IMR-90 (cell line): ENCODE data around the gene OR1M1. TPM values are rescaled to one million over a fixed set of nuclear protein-coding genes. Genes with fewer than 3 reads are reported as not detected.

Experiments used
- ATAC-seq: fragments of 200-7000 bp; cut with Tn5 transposase; 2 replicates; pipeline ENCODE4 v1.9.1; 2020; ENCODE audit warnings: low read depth, mild to moderate bottlenecking, moderate library complexity
- BruUV-seq: library from RNA; stranded (reverse); fragments of 400-500 nt; replicated peaks from 2 replicates; lab custom pipeline; 2021; lab: Mats Ljungman, UMichigan
- CTCF ChIA-PET: fragments of 300-600 bp; formaldehyde crosslinking; extraction: SDS; loops from one replicate; lab custom pipeline; 2021; ENCODE audit warnings: antibody characterized with exemption; lab: Yijun Ruan, JAX
- POLR2A ChIA-PET: fragments of 300-600 bp; sonication (Branson Sonifier 250); formaldehyde crosslinking; loops from one replicate; lab custom pipeline; 2022; ENCODE audit warnings: antibody characterized with exemption; ENCODE audit not compliant: unreplicated experiment; lab: Charles Lee
- DNase-seq: peaks from one replicate; pipeline ENCODE4 v3.0.0; 2013
- H2AFZ ChIP-seq: replicated peaks from 2 replicates; pipeline ENCODE3; 2013; ENCODE audit warnings: low read length, mild to moderate bottlenecking; ENCODE audit not compliant: poor library complexity
- H2AK5ac ChIP-seq: 2 replicates; pipeline ENCODE4 v1.6.1; 2013; ENCODE audit warnings: low read depth, low read length, inconsistent platforms
- H2AK9ac ChIP-seq: replicated peaks from 2 replicates; pipeline ENCODE3; 2013; ENCODE audit warnings: mild to moderate bottlenecking, low read depth, low read length, moderate library complexity; ENCODE audit not compliant: poor library complexity
- H2BK120ac ChIP-seq: 2 replicates; pipeline ENCODE4 v1.6.1; 2013; ENCODE audit warnings: low read depth, low read length, inconsistent platforms
- H2BK15ac ChIP-seq: 3 replicates; pipeline ENCODE4 v1.6.1; 2013; ENCODE audit warnings: low read depth, low read length, inconsistent platforms
- H2BK20ac ChIP-seq: 2 replicates; pipeline ENCODE4 v1.6.1; 2013; ENCODE audit warnings: low read depth, mild to moderate bottlenecking, inconsistent platforms, low read length, moderate library complexity
- H2BK5ac ChIP-seq: 2 replicates; pipeline ENCODE4 v1.6.1; 2013; ENCODE audit warnings: mild to moderate bottlenecking, low read depth, low read length, inconsistent platforms; ENCODE audit not compliant: poor library complexity, severe bottlenecking
- H3K14ac ChIP-seq: replicated peaks from 2 replicates; pipeline ENCODE4 v1.6.1; 2013; ENCODE audit warnings: low read depth, low read length, inconsistent platforms
- H3K18ac ChIP-seq: 2 replicates; pipeline ENCODE4 v1.6.1; 2013; ENCODE audit warnings: low read depth, low read length, control low read depth
- H3K23ac ChIP-seq: 2 replicates; pipeline ENCODE4 v1.6.1; 2013; ENCODE audit warnings: low read depth, low read length, inconsistent platforms
- H3K27ac ChIP-seq: 2 replicates; pipeline ENCODE4 v1.5.1; 2013; ENCODE audit warnings: mild to moderate bottlenecking, control low read depth, low read length; ENCODE audit not compliant: insufficient read depth
- H3K27me3 ChIP-seq: 2 replicates; pipeline ENCODE4 v1.6.1; 2013; ENCODE audit warnings: low read length; ENCODE audit not compliant: control insufficient read depth, insufficient read depth
- H3K36me3 ChIP-seq: 2 replicates; pipeline ENCODE4 v1.6.1; 2013; ENCODE audit warnings: low read length, mixed read lengths; ENCODE audit not compliant: control insufficient read depth, insufficient read depth
- H3K4ac ChIP-seq: 2 replicates; pipeline ENCODE4 v1.6.1; 2013; ENCODE audit warnings: low read depth, low read length, inconsistent platforms
- H3K4me1 ChIP-seq: 2 replicates; pipeline ENCODE4 v1.6.1; 2013; ENCODE audit warnings: low read length, mixed read lengths; ENCODE audit not compliant: control insufficient read depth, insufficient read depth
- H3K4me2 ChIP-seq: 2 replicates; pipeline ENCODE4 v1.6.1; 2013; ENCODE audit warnings: low read depth, mild to moderate bottlenecking, control low read depth, low read length, moderate library complexity
- H3K4me3 ChIP-seq: 2 replicates; pipeline ENCODE4 v1.5.1; 2013; ENCODE audit warnings: low read depth, mild to moderate bottlenecking, control low read depth, low read length, moderate library complexity; ENCODE audit not compliant: insufficient read depth
- H3K56ac ChIP-seq: 2 replicates; pipeline ENCODE4 v1.6.1; 2013; ENCODE audit warnings: low read length, inconsistent platforms; ENCODE audit not compliant: insufficient read depth; ENCODE audit errors: extremely low read depth
- H3K79me1 ChIP-seq, 2 experiments: 2 replicates each; pipeline ENCODE4 v1.6.1; 2013; ENCODE audit warnings: low read length in 2 of 2, inconsistent platforms in 1 of 2, low read depth in 1 of 2
- H3K9ac ChIP-seq: 2 replicates; pipeline ENCODE4 v1.6.1; 2013; ENCODE audit warnings: low read depth, low read length, control low read depth
- H3K9me1 ChIP-seq: 2 replicates; pipeline ENCODE4 v1.6.1; 2013; ENCODE audit warnings: low read length, inconsistent platforms; ENCODE audit not compliant: insufficient read depth
- H3K9me3 ChIP-seq: 2 replicates; pipeline ENCODE4 v1.6.1; 2013; ENCODE audit warnings: low read length; ENCODE audit not compliant: control insufficient read depth, insufficient read depth
- H4K20me1 ChIP-seq: 2 replicates; pipeline ENCODE4 v1.6.1; 2013; ENCODE audit warnings: low read length, inconsistent platforms; ENCODE audit not compliant: insufficient read depth
- H4K5ac ChIP-seq: 2 replicates; pipeline ENCODE4 v1.6.1; 2013; ENCODE audit warnings: mild to moderate bottlenecking, low read depth, low read length, control low read depth
- H4K8ac ChIP-seq, 2 experiments: 2 replicates each; pipeline ENCODE4 v1.6.1; 2013; ENCODE audit warnings: low read depth in 2 of 2, low read length in 2 of 2, control low read depth in 1 of 2, inconsistent platforms in 1 of 2
- H4K91ac ChIP-seq: 2 replicates; pipeline ENCODE4 v1.6.1; 2013; ENCODE audit warnings: low read depth, low read length, inconsistent platforms; ENCODE audit not compliant: insufficient read depth
- BHLHE40 ChIP-seq: fragments of 150-350 bp; IDR thresholded peaks from 2 replicates; pipeline ENCODE4 v1.6.1; 2016; ENCODE audit warnings: mild to moderate bottlenecking, low read depth, low read length
- CEBPB ChIP-seq: IDR thresholded peaks from 2 replicates; pipeline ENCODE4 v1.6.1; 2012; ENCODE audit warnings: low read depth, low read length, improper control_type of control experiment
- CHD1 ChIP-seq: IDR thresholded peaks from 2 replicates; pipeline ENCODE4 v1.6.1; 2012; ENCODE audit warnings: low read depth, low read length, improper control_type of control experiment
- CTCF ChIP-seq: conservative IDR thresholded peaks from 2 replicates; pipeline ENCODE4 v1.5.1; 2012; ENCODE audit warnings: mild to moderate bottlenecking, low read depth, low read length, improper control_type of control experiment
- FOS ChIP-seq: fragments of 150-350 bp; IDR thresholded peaks from 2 replicates; pipeline ENCODE4 v1.6.1; 2016; ENCODE audit warnings: low read depth, low read length
- MAFK ChIP-seq: IDR thresholded peaks from 2 replicates; pipeline ENCODE4 v1.6.1; 2012; ENCODE audit warnings: low read depth, low read length, improper control_type of control experiment
- MAZ ChIP-seq: IDR thresholded peaks from 2 replicates; pipeline ENCODE4 v1.6.1; 2012; ENCODE audit warnings: low read depth, mild to moderate bottlenecking, low read length, improper control_type of control experiment, moderate library complexity, borderline replicate concordance
- MXI1 ChIP-seq: IDR thresholded peaks from 2 replicates; pipeline ENCODE4 v1.6.1; 2012; ENCODE audit warnings: low read depth, mild to moderate bottlenecking, low read length, moderate library complexity, borderline replicate concordance
- NFE2L2 ChIP-seq: fragments of 150-350 bp; IDR thresholded peaks from 2 replicates; pipeline ENCODE4 v1.6.1; 2016; ENCODE audit warnings: low read depth, mild to moderate bottlenecking, low read length
- POLR2A ChIP-seq: IDR thresholded peaks from 2 replicates; pipeline ENCODE4 v1.6.1; 2012; ENCODE audit warnings: mild to moderate bottlenecking, low read depth, low read length
- RAD21 ChIP-seq: IDR thresholded peaks from 2 replicates; pipeline ENCODE4 v1.6.1; 2012; ENCODE audit warnings: low read length, improper control_type of control experiment
- RCOR1 ChIP-seq: IDR thresholded peaks from 2 replicates; pipeline ENCODE4 v1.6.1; 2012; ENCODE audit warnings: mild to moderate bottlenecking, low read length, improper control_type of control experiment; ENCODE audit not compliant: insufficient replicate concordance
- RFX5 ChIP-seq: IDR thresholded peaks from 2 replicates; pipeline ENCODE4 v1.8.0; 2012; ENCODE audit warnings: low read depth, mild to moderate bottlenecking, low read length, moderate library complexity
- SMC3 ChIP-seq: fragments of 150-350 bp; IDR thresholded peaks from 2 replicates; pipeline ENCODE4 v1.6.1; 2016; ENCODE audit warnings: low read depth, mild to moderate bottlenecking, antibody characterized with exemption, low read length, moderate library complexity
- WGBS, 2 experiments: methylation state at CpG; one replicate each; pipeline versions ENCODE4 v1.1.5 to v1.1.7; 2013; ENCODE audit warnings: missing lambda C conversion rate in 2 of 2; ENCODE audit not compliant: insufficient read length in 1 of 2; ENCODE audit errors: extremely low coverage in 2 of 2; 5-methylcytosine and 5-hydroxymethylcytosine counted together
- dilution Hi-C: fragments of 300-500 bp; cut with HindIII; formaldehyde crosslinking; loops from one replicate; pipeline ENCODE4 v1.14.3; 2018; ENCODE audit warnings: low sequenced_read_pairs; ENCODE audit not compliant: unreplicated experiment
- in situ Hi-C: fragments of 300-500 bp; cut with MboI; formaldehyde crosslinking; loops from 3 replicates; pipeline ENCODE4 v1.14.3; 2019; ENCODE audit warnings: low sequenced_read_pairs, inconsistent platforms, mixed read lengths
- intact Hi-C: fragments of 100-400 bp; cut with micrococcal nuclease; formaldehyde crosslinking; loops from 2 replicates; pipeline ENCODE4 v1.10.0; 2022
- polyA plus RNA-seq, 3 experiments: library from polyadenylated mRNA; depleted of rRNA; stranded (reverse); fragments of >200 nt; gene quantifications; 2 replicates each; pipeline ENCODE4 v1.2.3, GENCODE V29; 2012; ENCODE audit warnings: low replicate concordance in 1 of 3
- total RNA-seq: library from RNA; depleted of rRNA; stranded (reverse); fragments of >200 nt; gene quantifications from 2 replicates; pipeline ENCODE4 v1.2.3, GENCODE V29; 2012
- TF ChIP-seq, protein P1 (sequence below): fragments of 150-350 bp; IDR thresholded peaks from 2 replicates; pipeline ENCODE4 v1.6.1; 2016; ENCODE audit warnings: low read depth, mild to moderate bottlenecking, low read length, moderate library complexity, borderline replicate concordance
- TF ChIP-seq, protein P2 (sequence below): fragments of 150-350 bp; IDR thresholded peaks from 2 replicates; pipeline ENCODE4 v1.6.1; 2017; ENCODE audit warnings: mild to moderate bottlenecking, antibody characterized with exemption, low read length, low read depth

The OR1M1 gene
- total and polyA plus RNA-seq, 2 of the 4 experiments (the other 2 are of a cell fraction), result not detected

DNA sequence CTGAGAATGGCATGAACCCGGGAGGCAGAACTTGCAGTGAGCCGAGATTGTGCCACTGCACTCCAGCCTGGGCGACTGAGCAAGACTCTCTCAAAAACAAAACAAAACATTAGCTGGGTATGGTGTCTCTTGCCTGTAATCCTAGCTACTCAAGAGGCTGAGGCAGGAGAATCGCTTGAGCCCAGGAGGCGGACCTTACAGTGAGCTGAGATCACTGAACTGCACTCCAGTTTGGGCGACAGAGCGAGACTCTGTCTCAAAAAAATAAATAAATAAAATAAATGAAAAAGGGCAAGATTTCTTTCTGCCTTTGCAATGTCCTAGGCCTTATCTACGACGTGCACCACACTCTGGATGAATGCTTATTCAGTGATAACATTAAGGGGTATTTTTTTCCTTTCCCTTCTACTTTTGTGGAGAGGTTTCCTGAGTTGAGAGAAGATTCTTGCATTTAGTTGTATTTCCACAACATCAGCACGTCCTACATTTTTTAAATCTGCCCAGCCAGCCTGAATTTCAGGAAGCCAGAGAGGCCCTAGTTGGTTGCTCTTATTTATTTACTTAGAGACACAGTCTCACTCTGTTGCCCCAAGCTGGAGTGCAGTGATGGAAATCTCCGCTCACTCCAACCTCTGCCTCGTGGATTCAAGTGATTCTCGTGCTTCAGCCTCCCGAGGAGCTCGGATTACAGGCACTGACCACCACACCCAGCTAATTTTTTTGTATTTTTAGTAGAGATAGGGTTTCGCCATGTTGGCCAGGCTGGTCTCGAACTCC, 26.1 kb upstream of the OR1M1 start:
- no peak overlapping the region for H3K18ac ChIP-seq
- CTCF ChIA-PET, result no interaction called here
- BruUV-seq, result no TSS peak
- dilution Hi-C loops, result no loop called here
- WGBS, 2 experiments, result 43% methylated on average over 1 of the region's 17 CpGs; no CpG with 5 or more reads in 1 of the 2 experiments
- H2AK9ac ChIP-seq, result no peak overlapping the region
- no peaks in the 10 kb centered on the region for H3K4me1 ChIP-seq
- no peak overlapping the region for H3K56ac ChIP-seq
- H3K27me3 ChIP-seq, result no peaks in the 10 kb centered on the region
- no peak overlapping the region for H2BK120ac ChIP-seq
- no peaks in the 10 kb centered on the region for H3K36me3 ChIP-seq
- H4K8ac ChIP-seq, result no peak overlapping the region
- no peak overlapping the region for H2BK15ac ChIP-seq
- H2BK5ac ChIP-seq, result no peak overlapping the region
- H2AFZ ChIP-seq, result no peak overlapping the region
- H2BK20ac ChIP-seq, result no peak overlapping the region
- intact Hi-C loops, result no loop called here
- no peak overlapping the region for H3K4ac ChIP-seq
- no peaks in the 10 kb centered on the region for H3K9me1 ChIP-seq
- peaks cover 20% of the 10 kb centered on the region for H3K9me3 ChIP-seq
- no peak overlapping the region for H3K4me2 ChIP-seq
- no peaks in the 10 kb centered on the region for H3K79me1 ChIP-seq
- H4K5ac ChIP-seq, result no peak overlapping the region
- in situ Hi-C loops, result no loop called here
- ATAC-seq, result no peak
- no peaks in the 10 kb centered on the region for H4K20me1 ChIP-seq
- POLR2A ChIA-PET, result no interaction called here
- no peak overlapping the region for H3K14ac ChIP-seq
- no peak overlapping the region for H4K91ac ChIP-seq
- no peak overlapping the region for H3K23ac ChIP-seq
- DNase-seq, result no peak
- no peak for TF ChIP-seq MXI1
- TF ChIP-seq RFX5, result no peak
- TF ChIP-seq CTCF, result no peak
- TF ChIP-seq RCOR1, result no peak
- TF ChIP-seq NFE2L2, result no peak
- no peak for TF ChIP-seq MAFK
- TF ChIP-seq, protein P1, sequence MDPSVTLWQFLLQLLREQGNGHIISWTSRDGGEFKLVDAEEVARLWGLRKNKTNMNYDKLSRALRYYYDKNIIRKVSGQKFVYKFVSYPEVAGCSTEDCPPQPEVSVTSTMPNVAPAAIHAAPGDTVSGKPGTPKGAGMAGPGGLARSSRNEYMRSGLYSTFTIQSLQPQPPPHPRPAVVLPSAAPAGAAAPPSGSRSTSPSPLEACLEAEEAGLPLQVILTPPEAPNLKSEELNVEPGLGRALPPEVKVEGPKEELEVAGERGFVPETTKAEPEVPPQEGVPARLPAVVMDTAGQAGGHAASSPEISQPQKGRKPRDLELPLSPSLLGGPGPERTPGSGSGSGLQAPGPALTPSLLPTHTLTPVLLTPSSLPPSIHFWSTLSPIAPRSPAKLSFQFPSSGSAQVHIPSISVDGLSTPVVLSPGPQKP, result no peak
- no peak for TF ChIP-seq POLR2A
- no peak for TF ChIP-seq CEBPB
- TF ChIP-seq CHD1, result no peak
- no peak for TF ChIP-seq SMC3
- TF ChIP-seq BHLHE40, result no peak
- TF ChIP-seq FOS, result no peak
- no peak for TF ChIP-seq MAZ
- TF ChIP-seq, protein P2, sequence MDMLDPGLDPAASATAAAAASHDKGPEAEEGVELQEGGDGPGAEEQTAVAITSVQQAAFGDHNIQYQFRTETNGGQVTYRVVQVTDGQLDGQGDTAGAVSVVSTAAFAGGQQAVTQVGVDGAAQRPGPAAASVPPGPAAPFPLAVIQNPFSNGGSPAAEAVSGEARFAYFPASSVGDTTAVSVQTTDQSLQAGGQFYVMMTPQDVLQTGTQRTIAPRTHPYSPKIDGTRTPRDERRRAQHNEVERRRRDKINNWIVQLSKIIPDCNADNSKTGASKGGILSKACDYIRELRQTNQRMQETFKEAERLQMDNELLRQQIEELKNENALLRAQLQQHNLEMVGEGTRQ, result no peak
- TF ChIP-seq RAD21, result no peak
- no peak overlapping the region for H2AK5ac ChIP-seq
- no peak overlapping the region for H3K9ac ChIP-seq
- no peak overlapping the region for H3K4me3 ChIP-seq
- no peak overlapping the region for H3K27ac ChIP-seq
